Prostate gland (tissue), 2 donors: ENCODE results near the gene SLC7A4.

Experiments used
- CTCF ChIP-seq, 4 experiments: fragments of 200-600 bp in 2 of 4; fragments of 450-650 bp in 2 of 4; sonication (generic) in 2 of 4; IDR thresholded peaks; 1 replicate in 3 of 4; 2 replicates in 1 of 4; pipeline ENCODE4 v1.5.1; 2016 to 2019; ENCODE audit warnings: antibody characterized with exemption in 4 of 4, mild to moderate bottlenecking in 2 of 4, moderate library complexity in 2 of 4
- POLR2A ChIP-seq: fragments of 450-650 bp; IDR thresholded peaks from one replicate; pipeline ENCODE4 v1.6.1; 2016; ENCODE audit warnings: antibody characterized with exemption, mild to moderate bottlenecking
- POLR2AphosphoS5 ChIP-seq: sonication (generic); formaldehyde crosslinking; IDR thresholded peaks from one replicate; pipeline ENCODE4 v1.6.1; 2017; ENCODE audit warnings: antibody characterized with exemption

GRCh38 chr22:20986365-20986764, 46.0 kb downstream of the SLC7A4 start:
- TF ChIP-seq CTCF (IDR thresholded peaks at IDR 0.05), result no peak
- no peak for TF ChIP-seq POLR2A
- TF ChIP-seq POLR2AphosphoS5, result no peak
